Urinary bladder (tissue), 4 donors: ENCODE measurements around the gene PITPNC1. TPM values are rescaled to one million over a fixed set of nuclear protein-coding genes. Genes with fewer than 3 reads are reported as not detected.
"Not testable (repeated sequence)": the region's sequence is repeated elsewhere in the genome, so short reads cannot be mapped to it uniquely, and the experiment has no call there.

Experiments used
- DNase-seq: peaks from one replicate; pipeline ENCODE4 v3.0.0-alpha.2; 2015; ENCODE audit errors: extremely low spot score
- H3K27ac ChIP-seq: one replicate; pipeline ENCODE4 v1.5.1; 2013; ENCODE audit warnings: low read depth, mild to moderate bottlenecking, moderate library complexity
- H3K36me3 ChIP-seq: one replicate; pipeline ENCODE4 v1.6.1; 2013; ENCODE audit warnings: mild to moderate bottlenecking, moderate library complexity; ENCODE audit not compliant: insufficient read depth
- H3K4me1 ChIP-seq: one replicate; pipeline ENCODE4 v1.6.1; 2013; ENCODE audit warnings: mild to moderate bottlenecking, moderate library complexity; ENCODE audit not compliant: insufficient read depth
- H3K4me3 ChIP-seq: one replicate; pipeline ENCODE4 v1.5.1; 2013; ENCODE audit warnings: low read depth, low read length
- WGBS: extraction: QIAGEN DNeasy Blood & Tissue Kit; methylation state at CpG from one replicate; pipeline ENCODE4 v1.1.7; 2013; 5-methylcytosine and 5-hydroxymethylcytosine counted together
- polyA plus RNA-seq: library from polyadenylated mRNA; stranded (reverse); fragments of 200-250 nt; gene quantifications from one replicate; pipeline ENCODE4 v1.2.3, GENCODE V29; 2013
- total RNA-seq: library from RNA; depleted of rRNA; stranded (reverse); fragments of >200 nt; gene quantifications from one replicate; pipeline ENCODE4 v1.2.3, GENCODE V29; 2014
- donor health status: healthy with polysubstance abuse.
- donor health status: healthy.

Gene PITPNC1
- total and polyA plus RNA-seq, 2 donors, result 9.3 to 13.4 TPM

- Histone ChIP-seq H3K36me3 (no peaks in the 10 kb centered on the region), H3K4me1 (no peaks in the 10 kb centered on the region), H3K4me3 (no peak overlapping the region), H3K27ac (no peak overlapping the region)
- no peak for DNase-seq
- 95% methylated on average over 3 of the region's 3 CpGs for WGBS
These were observed 22.6 kb downstream of the PITPNC1 start for GRCh38 chr17:67399676-67400075.

- H3K4me1 ChIP-seq, result no peaks in the 10 kb centered on the region
- H3K4me3 ChIP-seq, result no peak overlapping the region
- H3K36me3 ChIP-seq, result no peaks in the 10 kb centered on the region
- WGBS, result 18% methylated on average over 6 of the region's 6 CpGs
- no peak for DNase-seq
- H3K27ac ChIP-seq, result no peak overlapping the region
These were observed 23.1 kb downstream of the PITPNC1 start for GRCh38 chr17:67400193-67400592.

- Histone ChIP-seq H3K36me3 (no peaks in the 10 kb centered on the region), H3K27ac (no peak overlapping the region), H3K4me3 (no peak overlapping the region), H3K4me1 (no peaks in the 10 kb centered on the region)
- no peak for DNase-seq
- 91% methylated on average over 9 of the region's 9 CpGs for WGBS
These were observed 24.0 kb downstream of the PITPNC1 start for GRCh38 chr17:67401106-67401505.

- H3K4me1 ChIP-seq, result no peaks in the 10 kb centered on the region
- H3K36me3 ChIP-seq, result no peaks in the 10 kb centered on the region
- 89% methylated on average over 16 of the region's 16 CpGs for WGBS
- H3K4me3 ChIP-seq, result no peak overlapping the region
- no peak for DNase-seq
- no peak overlapping the region for H3K27ac ChIP-seq
These were observed 24.8 kb downstream of the PITPNC1 start for GRCh38 chr17:67401598-67402504.

- H3K4me1 ChIP-seq, result no peaks in the 10 kb centered on the region
- no peaks in the 10 kb centered on the region for H3K36me3 ChIP-seq
- no peak overlapping the region for H3K27ac ChIP-seq
- H3K4me3 ChIP-seq, result no peak overlapping the region
- DNase-seq, result no peak
- 93% methylated on average over 2 of the region's 2 CpGs for WGBS
These were observed 26.0 kb downstream of the PITPNC1 start for GRCh38 chr17:67403065-67403464.

- H3K4me3 ChIP-seq, result no peak overlapping the region
- 81% methylated on average over 6 of the region's 6 CpGs for WGBS
These were observed 26.4 kb downstream of the PITPNC1 start for GRCh38 chr17:67403483-67403882.

GRCh38 chr17:67408455-67408830, 31.4 kb downstream of the PITPNC1 start:
- H3K4me3 ChIP-seq, H3K36me3 ChIP-seq, DNase-seq, H3K27ac ChIP-seq, H3K4me1 ChIP-seq: not testable (repeated sequence)
- 92% methylated on average over 3 of the region's 3 CpGs for WGBS

More at GRCh38 chr17:67403483-67403882, 26.4 kb downstream of the PITPNC1 start:
- Histone ChIP-seq H3K27ac (no peak overlapping the region), H3K4me1 (no peaks in the 10 kb centered on the region), H3K36me3 (no peaks in the 10 kb centered on the region)
- DNase-seq, result no peak

- Histone ChIP-seq H3K27ac (no peak overlapping the region), H3K4me3 (no peak overlapping the region), H3K36me3 (no peaks in the 10 kb centered on the region), H3K4me1 (no peaks in the 10 kb centered on the region)
- DNase-seq, result no peak
- WGBS, result 92% methylated on average over 4 of the region's 4 CpGs
These were observed 34.3 kb downstream of the PITPNC1 start for GRCh38 chr17:67411397-67411796.

- WGBS, result 36% methylated on average over 4 of the region's 4 CpGs
- Histone ChIP-seq H3K27ac (no peak overlapping the region), H3K4me1 (no peaks in the 10 kb centered on the region), H3K36me3 (no peaks in the 10 kb centered on the region), H3K4me3 (no peak overlapping the region)
- DNase-seq, result no peak
These were observed 35.0 kb downstream of the PITPNC1 start for GRCh38 chr17:67412032-67412431.

GRCh38 chr17:67412941-67413340, 35.9 kb downstream of the PITPNC1 start:
- WGBS, result 75% methylated on average over 2 of the region's 2 CpGs
- H3K36me3 ChIP-seq, result no peaks in the 10 kb centered on the region
- no peak overlapping the region for H3K27ac ChIP-seq
- DNase-seq, result no peak
- H3K4me3 ChIP-seq, result no peak overlapping the region
- H3K4me1 ChIP-seq, result no peaks in the 10 kb centered on the region

GRCh38 chr17:67413388-67413787, 36.3 kb downstream of the PITPNC1 start:
- Histone ChIP-seq H3K4me1 (no peaks in the 10 kb centered on the region), H3K27ac (no peak overlapping the region), H3K36me3 (no peaks in the 10 kb centered on the region), H3K4me3 (no peak overlapping the region)
- DNase-seq, result no peak
- 88% methylated on average over 5 of the region's 5 CpGs for WGBS

- H3K36me3 ChIP-seq, result no peaks in the 10 kb centered on the region
- 99% methylated on average over 1 of the region's 1 CpG for WGBS
- H3K4me1 ChIP-seq, result no peaks in the 10 kb centered on the region
- no peak overlapping the region for H3K4me3 ChIP-seq
- H3K27ac ChIP-seq, result no peak overlapping the region
- no peak for DNase-seq
These were observed 37.0 kb downstream of the PITPNC1 start for GRCh38 chr17:67414130-67414529.

- no peak for DNase-seq
- Histone ChIP-seq H3K4me3 (no peak overlapping the region), H3K36me3 (no peaks in the 10 kb centered on the region), H3K27ac (no peak overlapping the region), H3K4me1 (no peaks in the 10 kb centered on the region)
- WGBS, result 98% methylated on average over 2 of the region's 2 CpGs
These were observed 37.5 kb downstream of the PITPNC1 start for GRCh38 chr17:67414559-67414958.

- WGBS, result 72% methylated on average over 7 of the region's 7 CpGs
- no peak overlapping the region for H3K4me3 ChIP-seq
- DNase-seq, result no peak
- H3K27ac ChIP-seq, result no peak overlapping the region
- H3K4me1 ChIP-seq, result no peaks in the 10 kb centered on the region
- no peaks in the 10 kb centered on the region for H3K36me3 ChIP-seq
These were observed 38.2 kb downstream of the PITPNC1 start for GRCh38 chr17:67415291-67415690.
